Measurements from ENCODE around the gene ABHD12.

ABHD12 gene

GRCh38 chr20:25293910-25294458 lies 96.7 kb downstream of the ABHD12 start:
- Histone ChIP-seq H3K79me1 (replicated peaks; ENCODE audit: low read length, poor library complexity, severe bottlenecking) (peaks cover 29% of the 10 kb centered on the region), H3K18ac (ENCODE audit: low read depth in 1 of 2, low read length in 2 of 2) (peak overlapping the region in 1 of 2 experiments; percentile 48), H2BK12ac (ENCODE audit: low read length in 2 of 2) (no peak overlapping the region), H3K9me3 (ENCODE audit: control insufficient read depth, low read length) (no peaks in the 10 kb centered on the region), H2BK5ac (ENCODE audit: low read depth, low read length, poor library complexity, severe bottlenecking) (no peak overlapping the region), H3K4me3 (ENCODE audit: insufficient read depth in 1 of 2, low read depth in 1 of 2, low read length in 2 of 2) (no peak overlapping the region), H3K27ac (ENCODE audit: low read length, poor library complexity, severe bottlenecking) (no peak overlapping the region), H3K23ac (ENCODE audit: low read length in 2 of 2) (no peak overlapping the region), H3K4me1 (ENCODE audit: control insufficient read depth, insufficient read depth, low read depth, low read length) (peaks cover 44% of the 10 kb centered on the region), H3K9ac (ENCODE audit: low read length) (no peak overlapping the region), H4K8ac (ENCODE audit: low read length) (peak overlapping the region; percentile 43), H4K91ac (ENCODE audit: low read length) (no peak overlapping the region), H3K4me2 (ENCODE audit: low read length, poor library complexity, severe bottlenecking) (no peak overlapping the region), H2AFZ (ENCODE audit: low read depth, low read length) (no peak overlapping the region), H3K27me3 (ENCODE audit: control insufficient read depth in 1 of 2, insufficient read depth in 1 of 2, low read length in 2 of 2) (no peaks in the 10 kb centered on the region), H2BK15ac (ENCODE audit: low read depth, poor library complexity, severe bottlenecking) (peak overlapping the region; percentile 17), H2BK120ac (ENCODE audit: low read depth, low read length) (no peak overlapping the region), H2AK5ac (ENCODE audit: low read length, severe bottlenecking) (no peak overlapping the region), H3K4ac (ENCODE audit: low read depth in 1 of 2, low read length in 2 of 2) (no peak overlapping the region), H3K36me3 (ENCODE audit: control insufficient read depth in 1 of 2, insufficient read depth in 2 of 2, low read depth in 1 of 2, low read length in 2 of 2) (peaks cover 86 to 93% of the 10 kb centered on the region in 2 experiments), H3K14ac (ENCODE audit: low read length in 2 of 2) (no peak overlapping the region)
- 97% methylated on average over 13 of the region's 13 CpGs for WGBS
- no peak for DNase-seq

- Histone ChIP-seq H3K9ac (ENCODE audit: low read length) (no peak overlapping the region), H3K27me3 (ENCODE audit: control insufficient read depth in 1 of 2, insufficient read depth in 1 of 2, low read length in 2 of 2) (no peaks in the 10 kb centered on the region), H3K4me2 (ENCODE audit: low read length, poor library complexity, severe bottlenecking) (no peak overlapping the region), H2AFZ (ENCODE audit: low read depth, low read length) (no peak overlapping the region), H3K4me3 (ENCODE audit: insufficient read depth in 1 of 2, low read depth in 1 of 2, low read length in 2 of 2) (no peak overlapping the region), H3K27ac (ENCODE audit: low read length, poor library complexity, severe bottlenecking) (no peak overlapping the region), H4K8ac (ENCODE audit: low read length) (no peak overlapping the region), H3K4ac (ENCODE audit: low read depth in 1 of 2, low read length in 2 of 2) (no peak overlapping the region), H3K18ac (ENCODE audit: low read depth in 1 of 2, low read length in 2 of 2) (no peak overlapping the region), H3K23ac (ENCODE audit: low read length in 2 of 2) (no peak overlapping the region), H2BK12ac (ENCODE audit: low read length in 2 of 2) (no peak overlapping the region), H3K4me1 (ENCODE audit: control insufficient read depth, insufficient read depth, low read depth, low read length) (peaks cover 44% of the 10 kb centered on the region), H3K9me3 (ENCODE audit: control insufficient read depth, low read length) (no peaks in the 10 kb centered on the region), H3K36me3 (ENCODE audit: control insufficient read depth in 1 of 2, insufficient read depth in 2 of 2, low read depth in 1 of 2, low read length in 2 of 2) (peaks cover 88 to 93% of the 10 kb centered on the region in 2 experiments), H2BK120ac (ENCODE audit: low read depth, low read length) (no peak overlapping the region), H2AK5ac (ENCODE audit: low read length, severe bottlenecking) (no peak overlapping the region), H2BK5ac (ENCODE audit: low read depth, low read length, poor library complexity, severe bottlenecking) (no peak overlapping the region), H3K14ac (ENCODE audit: low read length in 2 of 2) (no peak overlapping the region), H4K91ac (ENCODE audit: low read length) (no peak overlapping the region), H3K79me1 (replicated peaks; ENCODE audit: low read length, poor library complexity, severe bottlenecking) (peaks cover 33% of the 10 kb centered on the region), H2BK15ac (ENCODE audit: low read depth, poor library complexity, severe bottlenecking) (no peak overlapping the region)
- WGBS: 91% methylated on average over 10 of the region's 10 CpGs
- DNase-seq: no peak
Observed at GRCh38 chr20:25293507-25293906, 97.1 kb downstream of the ABHD12 start.

- Histone ChIP-seq H3K23ac (ENCODE audit: low read length in 2 of 2) (no peak overlapping the region), H2AFZ (ENCODE audit: low read depth, low read length) (no peak overlapping the region), H3K4ac (ENCODE audit: low read depth in 1 of 2, low read length in 2 of 2) (no peak overlapping the region), H3K4me3 (ENCODE audit: insufficient read depth in 1 of 2, low read depth in 1 of 2, low read length in 2 of 2) (no peak overlapping the region), H2BK15ac (ENCODE audit: low read depth, poor library complexity, severe bottlenecking) (no peak overlapping the region), H3K9ac (ENCODE audit: low read length) (no peak overlapping the region), H3K4me1 (ENCODE audit: control insufficient read depth, insufficient read depth, low read depth, low read length) (peaks cover 40% of the 10 kb centered on the region), H2BK12ac (ENCODE audit: low read length in 2 of 2) (no peak overlapping the region), H3K18ac (ENCODE audit: low read depth in 1 of 2, low read length in 2 of 2) (no peak overlapping the region), H2BK5ac (ENCODE audit: low read depth, low read length, poor library complexity, severe bottlenecking) (no peak overlapping the region), H3K27me3 (ENCODE audit: control insufficient read depth in 1 of 2, insufficient read depth in 1 of 2, low read length in 2 of 2) (no peaks in the 10 kb centered on the region), H4K8ac (ENCODE audit: low read length) (no peak overlapping the region), H3K4me2 (ENCODE audit: low read length, poor library complexity, severe bottlenecking) (no peak overlapping the region), H3K9me3 (ENCODE audit: control insufficient read depth, low read length) (no peaks in the 10 kb centered on the region), H3K27ac (ENCODE audit: low read length, poor library complexity, severe bottlenecking) (no peak overlapping the region), H3K36me3 (ENCODE audit: control insufficient read depth in 1 of 2, insufficient read depth in 2 of 2, low read depth in 1 of 2, low read length in 2 of 2) (peaks cover 90 to 95% of the 10 kb centered on the region in 2 experiments), H3K14ac (ENCODE audit: low read length in 2 of 2) (no peak overlapping the region), H2AK5ac (ENCODE audit: low read length, severe bottlenecking) (no peak overlapping the region), H3K79me1 (replicated peaks; ENCODE audit: low read length, poor library complexity, severe bottlenecking) (peaks cover 42% of the 10 kb centered on the region), H4K91ac (ENCODE audit: low read length) (no peak overlapping the region), H2BK120ac (ENCODE audit: low read depth, low read length) (no peak overlapping the region)
- WGBS: 96% methylated on average over 35 of the region's 35 CpGs
- no peak for DNase-seq
Observed at GRCh38 chr20:25292176-25292891, 98.3 kb downstream of the ABHD12 start.

- H3K4me1 ChIP-seq (ENCODE audit: control insufficient read depth, insufficient read depth, low read depth, low read length): peaks cover 33% of the 10 kb centered on the region
- H4K91ac ChIP-seq (ENCODE audit: low read length): no peak overlapping the region
- peak overlapping the region; percentile 19 for H4K8ac ChIP-seq (ENCODE audit: low read length)
- no peak overlapping the region for H2BK12ac ChIP-seq (ENCODE audit: low read length in 2 of 2)
- H3K4me2 ChIP-seq (ENCODE audit: low read length, poor library complexity, severe bottlenecking): no peak overlapping the region
- H2BK5ac ChIP-seq (ENCODE audit: low read depth, low read length, poor library complexity, severe bottlenecking): no peak overlapping the region
- H3K79me1 ChIP-seq (replicated peaks; ENCODE audit: low read length, poor library complexity, severe bottlenecking): peaks cover 43% of the 10 kb centered on the region
- H2AFZ ChIP-seq (ENCODE audit: low read depth, low read length): no peak overlapping the region
- H3K4ac ChIP-seq (ENCODE audit: low read depth in 1 of 2, low read length in 2 of 2): no peak overlapping the region
- no peak overlapping the region for H3K23ac ChIP-seq (ENCODE audit: low read length in 2 of 2)
- 94% methylated on average over 26 of the region's 26 CpGs for WGBS
- peaks cover 92 to 96% of the 10 kb centered on the region in 2 experiments for H3K36me3 ChIP-seq (ENCODE audit: control insufficient read depth in 1 of 2, insufficient read depth in 2 of 2, low read depth in 1 of 2, low read length in 2 of 2)
- H3K9me3 ChIP-seq (ENCODE audit: control insufficient read depth, low read length): no peaks in the 10 kb centered on the region
- no peak overlapping the region for H2BK120ac ChIP-seq (ENCODE audit: low read depth, low read length)
- no peak overlapping the region for H3K27ac ChIP-seq (ENCODE audit: low read length, poor library complexity, severe bottlenecking)
- no peak overlapping the region for H3K4me3 ChIP-seq (ENCODE audit: insufficient read depth in 1 of 2, low read depth in 1 of 2, low read length in 2 of 2)
- H3K27me3 ChIP-seq (ENCODE audit: control insufficient read depth in 1 of 2, insufficient read depth in 1 of 2, low read length in 2 of 2): no peaks in the 10 kb centered on the region
- H2BK15ac ChIP-seq (ENCODE audit: low read depth, poor library complexity, severe bottlenecking): no peak overlapping the region
- H3K9ac ChIP-seq (ENCODE audit: low read length): no peak overlapping the region
- H3K14ac ChIP-seq (ENCODE audit: low read length in 2 of 2): no peak overlapping the region
- H3K18ac ChIP-seq (ENCODE audit: low read depth in 1 of 2, low read length in 2 of 2): no peak overlapping the region
- no peak overlapping the region for H2AK5ac ChIP-seq (ENCODE audit: low read length, severe bottlenecking)
- DNase-seq: no peak
Observed at GRCh38 chr20:25291432-25292133, 99.1 kb downstream of the ABHD12 start.

Measured in mesenchymal stem cell (in vitro differentiated cells and primary cell).